Mammary epithelial cell (primary cell): Measurements from ENCODE around the gene DMXL2.

ENCODE experiments used
- CTCF ChIP-seq, 2 donors: IDR thresholded peaks in 1 of 2; conservative IDR thresholded peaks in 1 of 2; 2 replicates each; pipeline ENCODE4 v1.5.1; 2011 to 2012; ENCODE audit warnings: inconsistent platforms in 2 of 2, low read length in 2 of 2, mild to moderate bottlenecking in 2 of 2, control low read depth in 1 of 2, low read depth in 1 of 2; ENCODE audit not compliant: insufficient read depth in 1 of 2; ENCODE audit errors: extremely low read depth in 1 of 2
- EZH2 ChIP-seq: IDR thresholded peaks from 2 replicates; pipeline ENCODE4 v1.6.1; 2012; ENCODE audit warnings: low read length, inconsistent platforms, borderline replicate concordance

GRCh38 chr15:51416129-51416528, 206.4 kb downstream of the DMXL2 start:
- TF ChIP-seq CTCF (conservative IDR thresholded peaks at IDR 0.05 in 1 of 2, IDR thresholded peaks at IDR 0.05 in 1 of 2; ENCODE audit: extremely low read depth in 1 of 2, insufficient read depth in 1 of 2, low read depth in 1 of 2, low read length in 2 of 2) (no peak), EZH2 (no peak)
